Gastroesophageal sphincter (tissue), 3 donors: ENCODE data around the gene SPESP1.

ENCODE experiments used
- CTCF ChIP-seq, 4 experiments: fragments of 200-600 bp in 2 of 4; fragments of 450-650 bp in 2 of 4; sonication (generic) in 1 of 4; IDR thresholded peaks; one replicate each; pipeline ENCODE4 v1.5.1; 2017 to 2019; ENCODE audit warnings: antibody characterized with exemption in 4 of 4, mild to moderate bottlenecking in 2 of 4, moderate library complexity in 2 of 4
- POLR2A ChIP-seq, 2 donors: fragments of 450-650 bp; IDR thresholded peaks; one replicate each; pipeline ENCODE4 v1.6.1; 2017; ENCODE audit warnings: antibody characterized with exemption in 2 of 2, mild to moderate bottlenecking in 2 of 2, moderate library complexity in 1 of 2

GRCh38 chr15:68933001-68933400, 2.7 kb downstream of the SPESP1 start:
- no peak for TF ChIP-seq POLR2A (IDR thresholded peaks at IDR 0.05)
- TF ChIP-seq CTCF (IDR thresholded peaks at IDR 0.05) = no peak
